Esophagus squamous epithelium (tissue), 5 donors: ENCODE results near the gene SPATA17. TPM values are rescaled to one million over a fixed set of nuclear protein-coding genes. Genes with fewer than 3 reads are reported as not detected.

Experiments used
- DNase-seq: peaks from one replicate; lab custom pipeline; 2025; lab: John Stamatoyannopoulos, UW
- H3K27ac ChIP-seq, 4 donors: fragments of 200-600 bp; sonication (generic); one replicate each; pipeline ENCODE4 v1.5.1; 2016 to 2019; ENCODE audit warnings: mild to moderate bottlenecking in 1 of 4
- H3K27me3 ChIP-seq, 4 donors: fragments of 200-600 bp; sonication (generic); 1 replicate in 3 of 4; 2 replicates in 1 of 4; pipeline versions ENCODE4 v1.5.1 to v1.6.0; 2017 to 2021; ENCODE audit warnings: antibody characterized with exemption in 1 of 4
- H3K36me3 ChIP-seq, 3 donors: fragments of 200-600 bp; sonication (generic); one replicate each; pipeline ENCODE4 v1.5.1; 2016 to 2019
- H3K4me1 ChIP-seq, 3 donors: fragments of 200-600 bp; sonication (generic); one replicate each; pipeline ENCODE4 v1.5.1; 2017 to 2019
- H3K4me3 ChIP-seq, 4 donors: fragments of 200-600 bp; sonication (generic); 1 replicate in 3 of 4; 2 replicates in 1 of 4; pipeline ENCODE4 v1.5.1; 2016 to 2019; ENCODE audit warnings: mild to moderate bottlenecking in 2 of 4, moderate library complexity in 1 of 4
- H3K9me3 ChIP-seq, 3 donors: fragments of 200-600 bp; sonication (generic); one replicate each; pipeline ENCODE4 v1.5.1; 2016 to 2019
- POLR2A ChIP-seq, 4 donors: fragments of 450-650 bp; IDR thresholded peaks; one replicate each; pipeline ENCODE4 v1.6.1; 2017; ENCODE audit warnings: antibody characterized with exemption in 4 of 4, mild to moderate bottlenecking in 4 of 4, moderate library complexity in 3 of 4
- WGBS, 2 donors: methylation state at CpG; one replicate each; pipeline ENCODE4 v1.1.5; 2018; 5-methylcytosine and 5-hydroxymethylcytosine counted together
- intact Hi-C: fragments of 100-400 bp; cut with DNase I; formaldehyde crosslinking; loops from one replicate; pipeline ENCODE4 v1.15.0; 2022
- total RNA-seq, 4 donors: library from RNA; depleted of rRNA; stranded (reverse); fragments of >200 nt; gene quantifications; one replicate each; pipeline ENCODE4 v1.1.0, GENCODE V29; 2016
- TF ChIP-seq, protein P1 (sequence below), 6 experiments: fragments of 450-650 bp in 4 of 6; fragments of 200-600 bp in 2 of 6; sonication (generic) in 2 of 6; IDR thresholded peaks; one replicate each; pipeline ENCODE4 v1.5.1; 2016 to 2019; ENCODE audit warnings: antibody characterized with exemption in 6 of 6, mild to moderate bottlenecking in 4 of 6, moderate library complexity in 4 of 6
- donor health status: DM: yes; HTN: yes; CAD: no.

SPATA17 gene
- total RNA-seq, 4 donors from 2014 or later: 0.11 to 0.19 (median 0.13) TPM; not detected in 1

DNA sequence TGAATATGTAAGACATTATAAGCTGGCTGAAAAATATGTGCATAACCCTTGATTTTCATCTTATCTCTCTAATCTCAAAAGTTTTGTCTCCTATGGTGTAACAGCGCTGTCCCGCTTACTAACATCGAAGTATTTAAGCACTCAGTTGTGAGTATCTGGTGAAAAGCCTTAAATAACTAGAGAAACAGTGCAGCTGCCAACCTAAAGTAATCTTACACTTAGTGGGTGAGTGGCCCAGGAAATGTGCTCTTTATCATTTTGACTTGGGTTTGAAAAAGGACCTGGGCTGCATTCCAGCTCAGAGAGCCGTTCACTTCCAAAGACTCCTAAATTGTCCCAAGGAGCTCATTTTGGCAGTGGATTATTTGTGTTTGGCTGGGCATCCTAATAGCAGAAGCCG lies 225.9 kb downstream of the SPATA17 start:
- intact Hi-C loops: no loop called here
- WGBS, 2 donors: 30 to 43% methylated on average over 5 of the region's 5 CpGs

DNA sequence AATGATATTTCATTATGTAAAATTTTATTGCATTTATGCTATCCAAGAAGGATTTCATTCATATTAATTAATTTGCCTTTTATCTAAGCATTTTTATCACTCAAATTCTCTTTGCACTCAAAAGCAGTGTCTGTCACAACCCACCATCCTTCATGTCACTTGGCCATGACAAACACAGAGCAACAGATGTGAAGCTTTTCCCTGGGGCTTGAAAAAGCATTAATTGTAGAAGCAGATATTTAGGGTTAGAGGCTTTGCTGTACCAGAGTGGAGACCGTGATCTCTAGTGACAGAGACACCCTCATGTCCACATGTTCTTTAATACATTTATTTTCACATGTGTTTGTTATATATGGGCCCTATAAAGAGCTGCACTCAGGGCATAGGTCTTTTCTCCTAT lies 230.5 kb downstream of the SPATA17 start:
- TF ChIP-seq, protein P1, sequence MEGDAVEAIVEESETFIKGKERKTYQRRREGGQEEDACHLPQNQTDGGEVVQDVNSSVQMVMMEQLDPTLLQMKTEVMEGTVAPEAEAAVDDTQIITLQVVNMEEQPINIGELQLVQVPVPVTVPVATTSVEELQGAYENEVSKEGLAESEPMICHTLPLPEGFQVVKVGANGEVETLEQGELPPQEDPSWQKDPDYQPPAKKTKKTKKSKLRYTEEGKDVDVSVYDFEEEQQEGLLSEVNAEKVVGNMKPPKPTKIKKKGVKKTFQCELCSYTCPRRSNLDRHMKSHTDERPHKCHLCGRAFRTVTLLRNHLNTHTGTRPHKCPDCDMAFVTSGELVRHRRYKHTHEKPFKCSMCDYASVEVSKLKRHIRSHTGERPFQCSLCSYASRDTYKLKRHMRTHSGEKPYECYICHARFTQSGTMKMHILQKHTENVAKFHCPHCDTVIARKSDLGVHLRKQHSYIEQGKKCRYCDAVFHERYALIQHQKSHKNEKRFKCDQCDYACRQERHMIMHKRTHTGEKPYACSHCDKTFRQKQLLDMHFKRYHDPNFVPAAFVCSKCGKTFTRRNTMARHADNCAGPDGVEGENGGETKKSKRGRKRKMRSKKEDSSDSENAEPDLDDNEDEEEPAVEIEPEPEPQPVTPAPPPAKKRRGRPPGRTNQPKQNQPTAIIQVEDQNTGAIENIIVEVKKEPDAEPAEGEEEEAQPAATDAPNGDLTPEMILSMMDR (IDR thresholded peaks at IDR 0.05): no peak
- no peak for TF ChIP-seq POLR2A (IDR thresholded peaks at IDR 0.05)
- DNase-seq: no peak

More for the DNA sequence above, 225.9 kb downstream of the SPATA17 start:
- no peak overlapping the region for H3K27ac ChIP-seq
- no peaks in the 10 kb centered on the region for H3K4me1 ChIP-seq
- H3K9me3 ChIP-seq: no peaks in the 10 kb centered on the region
- no peaks in the 10 kb centered on the region for H3K36me3 ChIP-seq
- no peak for TF ChIP-seq POLR2A (IDR thresholded peaks at IDR 0.05)
- TF ChIP-seq, protein P1 (IDR thresholded peaks at IDR 0.05): no peak
- no peaks in the 10 kb centered on the region for H3K27me3 ChIP-seq
- DNase-seq: no peak
- no peak overlapping the region for H3K4me3 ChIP-seq

DNA sequence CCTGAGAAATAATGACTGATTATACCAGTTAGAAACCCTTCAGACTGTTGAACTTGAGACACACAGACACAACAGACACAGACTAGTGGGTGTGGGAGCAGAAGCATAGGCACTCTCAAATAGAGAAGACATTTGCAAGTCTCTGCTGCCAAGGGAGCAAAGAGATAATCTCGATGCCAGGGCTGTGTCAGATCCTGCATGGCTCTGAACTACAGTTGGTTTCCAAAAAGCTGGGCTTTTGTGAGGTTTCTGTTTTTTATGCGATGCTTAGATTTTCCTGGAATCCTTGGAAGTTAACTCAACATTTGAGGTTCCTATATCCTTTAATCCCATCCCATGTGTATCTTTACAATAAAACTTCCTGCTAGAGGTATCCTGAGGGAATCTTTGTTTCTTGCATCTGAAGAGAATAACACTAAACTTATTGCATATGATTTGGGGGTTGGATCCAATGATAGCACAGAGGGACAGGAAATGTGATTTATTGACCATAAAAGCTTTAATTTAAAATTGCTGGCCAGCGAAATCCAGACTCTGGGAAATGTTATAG lies 236.4 kb downstream of the SPATA17 start:
- intact Hi-C loops: no loop called here
- no peaks in the 10 kb centered on the region for H3K9me3 ChIP-seq
- H3K27ac ChIP-seq: no peak overlapping the region
- no peaks in the 10 kb centered on the region for H3K36me3 ChIP-seq
- H3K4me3 ChIP-seq: no peak overlapping the region
- WGBS, 2 donors: 66 to 71% methylated on average over 3 of the region's 3 CpGs
- H3K27me3 ChIP-seq: no peaks in the 10 kb centered on the region
- no peaks in the 10 kb centered on the region for H3K4me1 ChIP-seq
- no peak for DNase-seq
- no peak for TF ChIP-seq POLR2A (IDR thresholded peaks at IDR 0.05)

More for the DNA sequence above, 230.5 kb downstream of the SPATA17 start:
- Histone ChIP-seq H3K27ac (no peak overlapping the region), H3K4me3 (no peak overlapping the region), H3K4me1 (no peaks in the 10 kb centered on the region), H3K9me3 (no peaks in the 10 kb centered on the region), H3K27me3 (no peaks in the 10 kb centered on the region), H3K36me3 (no peaks in the 10 kb centered on the region)
- 43 to 60% methylated on average over 1 of the region's 1 CpG for WGBS, 2 donors
- intact Hi-C loops: no loop called here

DNA sequence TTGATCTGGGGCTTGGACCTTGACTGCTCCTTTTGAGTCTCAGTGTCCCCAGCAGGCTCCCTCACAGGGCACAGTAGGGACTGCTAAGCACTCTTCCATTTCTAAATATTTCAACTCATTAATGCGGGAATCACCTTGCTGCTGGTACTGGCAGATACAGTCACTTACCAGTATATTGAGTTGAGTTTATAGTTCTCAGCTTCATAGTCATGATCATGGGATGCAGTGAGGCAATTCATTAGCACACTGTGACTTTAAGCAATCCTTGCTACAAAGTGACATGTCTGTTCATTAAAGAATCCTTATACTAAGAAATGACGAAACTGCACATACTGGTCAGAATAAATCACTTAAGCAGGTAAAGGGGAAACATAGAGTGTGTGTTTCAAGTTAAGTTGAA lies 240.8 kb downstream of the SPATA17 start:
- intact Hi-C loops: no loop called here
- no peaks in the 10 kb centered on the region for H3K36me3 ChIP-seq
- H3K4me1 ChIP-seq: no peaks in the 10 kb centered on the region
- 72% methylated on average over 2 of the region's 2 CpGs for WGBS, 2 donors
- DNase-seq: no peak
- no peak overlapping the region for H3K4me3 ChIP-seq
- TF ChIP-seq, protein P1 (IDR thresholded peaks at IDR 0.05): no peak
- TF ChIP-seq POLR2A (IDR thresholded peaks at IDR 0.05): no peak
- no peaks in the 10 kb centered on the region for H3K27me3 ChIP-seq
- H3K27ac ChIP-seq: no peak overlapping the region
- H3K9me3 ChIP-seq: no peaks in the 10 kb centered on the region

DNA sequence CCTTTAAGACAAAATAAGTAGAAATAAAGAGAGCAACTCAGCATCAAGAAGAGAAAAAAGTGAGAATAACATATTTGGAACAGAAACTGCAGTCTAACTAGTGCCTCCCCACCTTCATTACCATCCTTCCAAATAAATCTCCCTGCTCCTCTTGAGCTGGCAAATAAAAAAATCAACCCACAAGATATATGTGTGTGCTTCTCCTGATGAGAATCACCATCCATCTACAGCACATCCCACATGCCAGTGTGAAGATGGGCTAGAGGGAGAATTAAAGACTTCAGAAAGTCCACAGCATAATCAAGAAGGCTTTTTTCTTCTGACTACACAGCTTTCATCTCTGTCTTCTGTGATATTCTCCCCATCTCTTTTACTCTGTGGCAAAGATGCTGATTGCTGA lies 244.1 kb downstream of the SPATA17 start:
- DNase-seq: no peak
- Histone ChIP-seq H3K4me1 (no peaks in the 10 kb centered on the region), H3K9me3 (no peaks in the 10 kb centered on the region), H3K4me3 (no peak overlapping the region), H3K36me3 (no peaks in the 10 kb centered on the region), H3K27ac (no peak overlapping the region), H3K27me3 (no peaks in the 10 kb centered on the region)
- TF ChIP-seq, protein P1 (IDR thresholded peaks at IDR 0.05): no peak
- TF ChIP-seq POLR2A (IDR thresholded peaks at IDR 0.05): no peak
- intact Hi-C loops: no loop called here

DNA sequence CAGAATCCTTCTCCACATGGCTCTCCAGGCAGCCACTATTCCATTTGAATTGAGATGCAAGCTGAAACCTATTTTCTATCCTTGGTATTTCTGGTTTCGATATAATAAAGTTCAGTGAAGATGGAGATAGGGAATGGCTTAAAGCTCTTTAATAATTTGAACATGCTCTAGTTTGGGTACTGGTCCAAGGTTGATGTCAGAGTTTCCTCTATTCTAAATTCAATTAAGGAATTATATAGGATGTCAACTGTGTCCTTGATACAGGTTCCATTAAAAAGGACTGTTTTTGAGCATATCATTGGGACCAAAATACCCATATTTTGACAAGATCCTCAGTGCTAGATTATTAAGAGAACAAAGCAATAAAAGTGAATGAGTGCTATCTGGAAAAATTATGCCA lies 245.3 kb downstream of the SPATA17 start:
- no peak overlapping the region for H3K4me3 ChIP-seq
- intact Hi-C loops: no loop called here
- H3K27me3 ChIP-seq: no peaks in the 10 kb centered on the region
- no peaks in the 10 kb centered on the region for H3K36me3 ChIP-seq
- 83 to 100% methylated on average over 1 of the region's 1 CpG for WGBS, 2 donors
- H3K4me1 ChIP-seq: no peaks in the 10 kb centered on the region
- no peak overlapping the region for H3K27ac ChIP-seq
- no peaks in the 10 kb centered on the region for H3K9me3 ChIP-seq
- DNase-seq: no peak
- TF ChIP-seq, protein P1 (IDR thresholded peaks at IDR 0.05): no peak
- TF ChIP-seq POLR2A (IDR thresholded peaks at IDR 0.05): no peak
